ENCODE data around the gene GORASP1. TPM values are rescaled to one million over a fixed set of nuclear protein-coding genes. Genes with fewer than 3 reads are reported as not detected.
A peak's percentile ranks its signal among the peaks of the same experiment; 100 is the strongest.

The GORASP1 gene
- polyA plus RNA-seq, 1 donor, result 66.7 TPM

DNA sequence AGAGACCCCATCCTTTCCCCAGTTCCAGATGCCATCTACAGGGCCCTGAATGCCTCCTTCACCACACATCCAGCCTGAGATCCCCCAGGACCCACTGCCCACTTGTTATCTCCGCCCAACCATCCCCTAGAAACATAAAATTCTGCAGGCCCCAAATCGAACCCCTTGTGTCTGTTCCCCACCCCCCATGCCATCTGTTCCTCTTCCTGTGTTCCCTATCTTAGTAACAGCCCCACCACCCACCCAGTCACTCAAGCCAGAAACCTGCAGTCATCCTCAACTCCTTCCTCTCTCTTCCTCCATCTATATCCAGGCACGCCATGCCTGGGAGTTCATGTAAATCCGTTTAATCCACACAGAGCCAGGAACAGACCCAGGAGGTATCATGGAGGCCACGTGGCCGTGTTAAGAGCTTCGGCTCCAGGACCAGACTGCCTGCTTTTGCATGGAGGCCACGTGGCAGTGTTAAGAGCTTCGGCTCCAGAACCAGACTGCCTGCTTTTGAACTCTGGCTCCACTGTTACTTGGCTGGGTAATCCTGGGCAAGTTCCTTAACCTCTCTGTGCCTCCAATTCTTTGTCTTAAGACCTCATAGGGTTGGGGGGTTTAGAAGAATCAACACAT is 41.1 kb upstream of the GORASP1 start:
- H3K4me3 ChIP-seq (ENCODE audit: low read length), result no peak overlapping the region
- peaks cover 28% of the 10 kb centered on the region for H3K36me3 ChIP-seq (ENCODE audit: control insufficient read depth, insufficient read depth, low read length)
- H3K27me3 ChIP-seq (ENCODE audit: control insufficient read depth, insufficient read depth, low read length), result no peaks in the 10 kb centered on the region
- no peaks in the 10 kb centered on the region for H3K9me3 ChIP-seq (ENCODE audit: control insufficient read depth, low read depth, low read length)
- WGBS (ENCODE audit: insufficient coverage, low lambda C conversion rate), result 40% methylated on average over 1 of the region's 9 CpGs
- H3K4me1 ChIP-seq (ENCODE audit: control insufficient read depth, insufficient read depth, low read length), result peaks cover 62% of the 10 kb centered on the region
- peak overlapping the region; percentile 75 for H3K27ac ChIP-seq (ENCODE audit: low read length)
- no peak for DNase-seq

DNA sequence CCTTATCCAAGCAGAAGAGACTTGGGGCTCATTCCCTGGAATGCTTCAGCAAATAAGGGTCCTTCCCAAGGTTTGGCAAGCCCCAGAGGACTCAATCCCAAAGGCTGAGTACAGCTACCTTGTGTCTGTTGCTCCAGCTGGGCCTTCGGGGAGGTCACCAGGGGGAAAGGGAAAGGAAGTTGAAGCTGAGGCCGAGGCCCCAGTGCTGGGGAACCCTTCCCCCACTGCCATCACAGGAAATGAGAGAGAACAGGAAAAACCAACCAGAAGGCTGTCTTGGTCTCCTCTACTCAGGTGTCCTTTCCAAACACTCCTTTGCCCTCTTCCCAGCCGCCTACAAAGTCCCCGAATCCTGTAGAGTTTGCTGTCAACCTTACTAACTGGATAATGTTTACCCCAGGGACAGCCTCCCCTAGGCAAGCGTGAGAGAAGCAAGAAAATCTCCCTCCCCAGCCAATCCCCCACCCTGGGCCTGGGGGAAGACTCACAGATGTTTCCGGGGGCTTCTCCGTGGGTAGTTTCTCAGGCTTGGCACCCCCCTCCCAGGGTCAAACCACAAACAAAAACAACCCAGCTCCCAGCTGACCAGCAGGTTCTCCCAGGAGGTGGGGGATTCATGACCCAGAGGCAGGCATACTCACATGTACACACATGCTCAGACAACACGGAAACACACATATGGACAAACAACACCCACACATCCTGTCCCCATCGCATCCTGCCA is 40.4 kb upstream of the GORASP1 start:
- H3K4me3 ChIP-seq (ENCODE audit: low read length), result no peak overlapping the region
- 0% methylated on average over 1 of the region's 9 CpGs for WGBS (ENCODE audit: insufficient coverage, low lambda C conversion rate)
- no peaks in the 10 kb centered on the region for H3K27me3 ChIP-seq (ENCODE audit: control insufficient read depth, insufficient read depth, low read length)
- no peaks in the 10 kb centered on the region for H3K9me3 ChIP-seq (ENCODE audit: control insufficient read depth, low read depth, low read length)
- peaks cover 62% of the 10 kb centered on the region for H3K4me1 ChIP-seq (ENCODE audit: control insufficient read depth, insufficient read depth, low read length)
- H3K27ac ChIP-seq (ENCODE audit: low read length), result peak overlapping the region; percentile 75
- peaks cover 35% of the 10 kb centered on the region for H3K36me3 ChIP-seq (ENCODE audit: control insufficient read depth, insufficient read depth, low read length)
- peak in 1 of 2 donors; percentile 75 for DNase-seq

DNA sequence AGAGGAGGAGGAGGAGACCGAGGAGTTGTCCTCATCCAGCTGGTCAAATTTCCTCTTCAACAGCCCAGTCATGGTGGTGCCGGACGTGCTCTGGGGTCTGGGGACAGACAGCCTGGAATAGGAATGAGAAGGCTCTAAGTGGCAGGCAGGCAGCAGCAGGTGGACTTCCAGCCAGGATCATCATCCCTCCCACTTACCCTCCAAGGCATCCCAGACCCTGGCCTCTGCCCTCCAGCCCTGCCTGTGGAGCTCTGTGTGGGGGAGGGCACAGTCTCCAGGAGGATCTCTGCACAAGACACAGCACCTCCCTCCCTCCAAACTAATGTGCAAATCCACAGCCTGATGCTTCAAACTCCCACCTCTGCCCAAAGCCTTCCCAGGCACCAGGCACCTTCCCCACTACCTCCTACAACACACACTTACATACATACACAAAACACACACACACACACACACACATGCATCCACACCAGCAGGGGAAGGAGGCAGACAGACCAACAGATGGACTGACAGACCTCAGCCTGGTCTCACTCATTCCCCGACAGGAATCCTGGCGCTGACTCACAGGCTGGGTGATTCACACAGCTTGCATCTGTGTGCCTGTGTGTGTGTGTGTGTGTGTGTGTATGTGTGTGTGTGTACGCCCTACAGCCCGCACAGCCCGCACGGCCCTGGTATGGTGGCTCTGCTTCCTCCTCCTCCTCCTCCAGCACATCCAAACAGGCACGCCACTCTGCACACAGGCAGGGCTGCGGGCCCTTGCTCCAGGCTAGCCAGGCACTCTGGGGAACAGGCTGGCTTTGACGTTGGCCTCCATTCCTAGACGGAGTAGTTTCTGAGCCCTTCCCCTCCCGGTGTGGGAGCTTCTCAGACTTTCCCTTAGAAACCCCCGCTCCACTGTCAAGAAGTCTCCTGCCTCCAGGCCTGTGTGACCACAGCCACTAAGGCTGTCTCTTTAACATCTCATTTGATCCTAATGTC is 39.5 kb upstream of the GORASP1 start:
- Histone ChIP-seq H3K27ac (ENCODE audit: low read length) (peak overlapping the region; percentile 75), H3K27me3 (ENCODE audit: control insufficient read depth, insufficient read depth, low read length) (no peaks in the 10 kb centered on the region), H3K4me1 (ENCODE audit: control insufficient read depth, insufficient read depth, low read length) (peaks cover 67% of the 10 kb centered on the region), H3K9me3 (ENCODE audit: control insufficient read depth, low read depth, low read length) (no peaks in the 10 kb centered on the region), H3K4me3 (ENCODE audit: low read length) (no peak overlapping the region), H3K36me3 (ENCODE audit: control insufficient read depth, insufficient read depth, low read length) (peaks cover 44% of the 10 kb centered on the region)
- WGBS (ENCODE audit: insufficient coverage, low lambda C conversion rate), result no CpG with 5 or more reads among the region's 15 CpGs
- DNase-seq, result peak; percentile 70 to 75

DNA sequence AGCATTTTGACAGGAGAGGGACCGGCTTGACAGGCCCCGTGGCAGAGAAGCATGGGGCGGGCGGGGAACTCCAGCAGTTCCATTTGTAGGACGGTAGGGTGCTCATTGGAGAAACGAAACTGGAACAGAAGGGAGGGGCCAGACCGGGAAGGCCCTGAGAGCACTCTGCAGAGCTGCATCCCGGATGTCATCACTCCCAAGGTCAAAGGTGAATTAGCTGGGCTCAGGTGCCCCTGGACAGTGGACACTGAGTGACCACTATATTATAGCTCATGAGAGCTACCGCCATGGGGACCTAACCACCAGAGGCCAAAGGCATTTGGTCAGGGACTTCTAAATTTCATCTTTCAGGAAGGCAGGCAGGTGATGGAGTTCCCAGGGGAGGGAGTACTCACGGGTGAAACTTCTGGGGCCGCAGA is 38.7 kb upstream of the GORASP1 start:
- Histone ChIP-seq H3K36me3 (ENCODE audit: control insufficient read depth, insufficient read depth, low read length) (peaks cover 51% of the 10 kb centered on the region), H3K4me1 (ENCODE audit: control insufficient read depth, insufficient read depth, low read length) (peaks cover 67% of the 10 kb centered on the region), H3K27ac (ENCODE audit: low read length) (peak overlapping the region; percentile 75), H3K4me3 (ENCODE audit: low read length) (no peak overlapping the region), H3K27me3 (ENCODE audit: control insufficient read depth, insufficient read depth, low read length) (no peaks in the 10 kb centered on the region), H3K9me3 (ENCODE audit: control insufficient read depth, low read depth, low read length) (no peaks in the 10 kb centered on the region)
- peak in 1 of 2 donors; percentile 50 for DNase-seq
- WGBS (ENCODE audit: insufficient coverage, low lambda C conversion rate), result no CpG with 5 or more reads among the region's 11 CpGs

DNA sequence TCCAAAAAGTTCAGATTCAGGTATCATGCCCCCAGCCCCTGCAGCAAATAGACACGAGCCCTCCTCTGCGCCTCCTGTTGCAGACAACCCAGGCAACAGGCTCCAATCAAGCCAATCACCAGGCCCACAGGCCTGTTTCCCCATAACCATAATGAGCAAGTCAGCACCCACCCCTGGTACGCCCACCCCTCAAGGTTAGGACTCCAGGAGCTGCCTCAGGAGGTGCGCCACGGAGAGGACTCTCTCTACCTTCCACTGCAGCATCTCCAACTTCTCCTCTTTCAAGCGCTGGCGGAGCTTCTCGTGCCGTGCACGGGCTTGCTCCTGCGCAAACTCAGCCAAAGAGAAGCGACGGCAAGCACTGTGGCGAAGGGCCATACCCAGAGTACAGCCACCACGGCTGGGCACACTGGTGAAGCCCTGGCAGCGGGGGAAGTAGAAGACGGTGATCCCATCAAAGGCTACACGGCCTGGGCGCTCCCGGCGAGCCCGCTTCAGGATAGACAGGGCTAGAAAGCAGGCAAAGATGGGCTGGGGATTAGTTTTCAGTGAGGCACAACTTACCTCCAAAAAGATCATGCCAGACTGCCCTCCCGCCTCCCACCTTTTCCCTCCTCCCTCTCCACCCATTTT is 37.4 kb upstream of the GORASP1 start:
- Histone ChIP-seq H3K4me3 (ENCODE audit: low read length) (no peak overlapping the region), H3K9me3 (ENCODE audit: control insufficient read depth, low read depth, low read length) (no peaks in the 10 kb centered on the region), H3K4me1 (ENCODE audit: control insufficient read depth, insufficient read depth, low read length) (peaks cover 61% of the 10 kb centered on the region), H3K27ac (ENCODE audit: low read length) (no peak overlapping the region), H3K27me3 (ENCODE audit: control insufficient read depth, insufficient read depth, low read length) (no peaks in the 10 kb centered on the region), H3K36me3 (ENCODE audit: control insufficient read depth, insufficient read depth, low read length) (peaks cover 56% of the 10 kb centered on the region)
- DNase-seq, result no peak
- WGBS (ENCODE audit: insufficient coverage, low lambda C conversion rate), result no CpG with 5 or more reads among the region's 23 CpGs

DNA sequence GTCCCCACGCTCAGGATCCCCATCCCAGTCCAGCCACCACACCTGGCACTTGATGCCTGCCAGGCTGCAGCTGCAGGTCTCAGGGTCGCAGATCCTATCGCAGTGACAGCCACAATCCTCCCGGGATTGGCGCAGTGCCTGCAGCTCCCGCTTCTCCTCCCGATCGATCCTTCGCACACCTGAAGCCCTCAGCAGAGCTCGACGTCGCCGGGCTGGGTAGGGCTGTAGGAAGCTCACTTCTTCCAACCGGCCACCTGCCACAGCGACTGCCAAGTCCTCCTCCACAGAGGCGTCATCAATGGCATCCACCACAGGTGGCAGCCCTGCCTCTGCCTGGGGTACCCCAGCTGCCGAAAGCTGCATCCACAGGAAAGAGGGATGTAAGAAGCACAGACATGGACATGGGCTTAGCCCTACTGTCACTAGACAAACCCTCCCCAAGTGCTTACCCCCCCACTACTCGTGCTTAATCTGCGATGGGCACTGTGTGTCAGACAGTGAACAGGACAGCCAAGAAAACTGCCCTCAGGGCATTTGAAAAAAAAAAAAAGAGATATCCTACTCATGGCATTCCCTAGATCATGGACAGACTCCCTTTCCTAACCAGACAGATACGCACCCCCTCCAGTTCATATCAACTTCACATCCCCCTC is 36.8 kb upstream of the GORASP1 start:
- DNase-seq, result no peak
- no CpG with 5 or more reads among the region's 20 CpGs for WGBS (ENCODE audit: insufficient coverage, low lambda C conversion rate)
- Histone ChIP-seq H3K27ac (ENCODE audit: low read length) (no peak overlapping the region), H3K4me1 (ENCODE audit: control insufficient read depth, insufficient read depth, low read length) (peaks cover 55% of the 10 kb centered on the region), H3K27me3 (ENCODE audit: control insufficient read depth, insufficient read depth, low read length) (no peaks in the 10 kb centered on the region), H3K4me3 (ENCODE audit: low read length) (no peak overlapping the region), H3K36me3 (ENCODE audit: control insufficient read depth, insufficient read depth, low read length) (peaks cover 56% of the 10 kb centered on the region), H3K9me3 (ENCODE audit: control insufficient read depth, low read depth, low read length) (no peaks in the 10 kb centered on the region)

DNA sequence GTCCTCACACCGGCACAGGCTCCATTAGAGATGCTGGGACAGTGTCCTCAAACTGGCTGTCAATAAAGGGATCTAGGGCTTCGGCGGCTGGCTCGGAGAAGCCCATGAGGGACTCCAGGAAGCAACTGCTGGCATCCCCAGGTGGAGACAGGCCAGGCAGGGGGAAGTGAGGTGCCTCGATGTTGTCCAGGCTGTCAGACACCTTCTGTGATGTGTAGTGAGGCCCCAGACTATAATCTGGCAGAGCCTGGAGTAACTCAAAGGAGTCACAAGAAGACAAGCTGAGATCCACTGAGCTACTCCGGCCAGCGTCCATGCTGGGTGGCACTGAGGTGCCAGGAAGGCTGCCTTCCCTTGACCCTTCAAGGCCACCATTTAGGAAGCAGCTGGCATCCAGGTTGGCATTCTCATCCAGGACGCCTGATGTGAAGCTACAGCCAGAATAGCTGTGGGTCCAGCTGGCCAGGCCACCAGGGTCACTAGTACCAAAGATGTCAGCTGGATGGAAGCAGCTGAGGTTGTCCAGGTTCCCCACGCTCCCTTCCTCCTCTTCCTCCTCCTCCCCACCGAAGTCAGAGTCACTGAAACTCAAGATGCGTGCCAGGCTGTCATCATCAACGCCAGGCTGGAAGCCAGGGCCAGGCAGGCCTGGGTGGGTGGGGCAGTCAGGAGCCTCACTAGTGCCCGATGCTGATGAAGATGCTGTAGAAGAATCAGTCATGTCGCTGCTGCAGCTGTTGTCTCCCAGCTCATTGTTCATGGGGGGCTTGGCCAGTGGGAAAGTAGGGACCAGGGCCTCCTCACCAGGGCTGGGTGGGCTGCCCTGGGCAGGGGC is 35.8 kb upstream of the GORASP1 start:
- no peaks in the 10 kb centered on the region for H3K9me3 ChIP-seq (ENCODE audit: control insufficient read depth, low read depth, low read length)
- H3K27ac ChIP-seq (ENCODE audit: low read length), result no peak overlapping the region
- H3K4me1 ChIP-seq (ENCODE audit: control insufficient read depth, insufficient read depth, low read length), result peaks cover 46% of the 10 kb centered on the region
- H3K27me3 ChIP-seq (ENCODE audit: control insufficient read depth, insufficient read depth, low read length), result no peaks in the 10 kb centered on the region
- no peak for DNase-seq
- H3K4me3 ChIP-seq (ENCODE audit: low read length), result no peak overlapping the region
- H3K36me3 ChIP-seq (ENCODE audit: control insufficient read depth, insufficient read depth, low read length), result peaks cover 56% of the 10 kb centered on the region
- WGBS (ENCODE audit: insufficient coverage, low lambda C conversion rate), result no CpG with 5 or more reads among the region's 14 CpGs

DNA sequence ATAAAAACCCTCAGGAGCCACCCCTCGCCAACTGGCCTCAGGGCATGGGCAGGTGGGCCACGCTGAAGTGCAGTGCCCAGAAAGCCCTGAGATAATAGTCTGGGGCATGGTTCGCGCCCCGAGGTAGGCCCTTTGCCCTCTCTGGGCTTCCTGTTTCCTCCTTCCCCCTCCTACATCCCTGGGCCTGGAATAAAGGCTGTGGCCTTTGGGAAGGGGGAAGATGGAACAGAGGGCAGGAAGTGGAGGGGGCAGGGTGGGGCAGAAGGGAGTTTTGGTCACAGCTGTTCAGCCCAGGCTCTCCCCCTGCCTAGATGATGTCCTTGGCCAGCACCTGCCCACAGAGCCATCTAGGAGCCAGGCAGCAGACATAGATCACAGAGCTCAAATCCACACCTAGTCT is 34.6 kb upstream of the GORASP1 start:
- Histone ChIP-seq H3K36me3 (ENCODE audit: control insufficient read depth, insufficient read depth, low read length) (peaks cover 56% of the 10 kb centered on the region), H3K9me3 (ENCODE audit: control insufficient read depth, low read depth, low read length) (no peaks in the 10 kb centered on the region), H3K4me1 (ENCODE audit: control insufficient read depth, insufficient read depth, low read length) (peaks cover 34% of the 10 kb centered on the region), H3K27me3 (ENCODE audit: control insufficient read depth, insufficient read depth, low read length) (no peaks in the 10 kb centered on the region), H3K4me3 (ENCODE audit: low read length) (no peak overlapping the region), H3K27ac (ENCODE audit: low read length) (peak overlapping the region; percentile 16)
- WGBS (ENCODE audit: insufficient coverage, low lambda C conversion rate), result no CpG with 5 or more reads among the region's 5 CpGs
- peak in 1 of 2 donors; percentile 53 for DNase-seq
